Keratinocyte (primary cell): Measurements from ENCODE around the gene COL9A1. TPM values are rescaled to one million over a fixed set of nuclear protein-coding genes. Genes with fewer than 3 reads are reported as not detected.

ENCODE experiments used
- DNase-seq: peaks from one replicate; pipeline ENCODE4 v3.0.0-alpha.2; 2011; ENCODE audit warnings: low read depth, missing footprints, low spot score
- FAIRE-seq: peaks from 2 replicates; lab custom pipeline; 2011; peaks lifted over from hg19 to GRCh38; lab: Jason Lieb, UNC
- H2AFZ ChIP-seq: 2 replicates; pipeline ENCODE4 v1.6.0; 2012; ENCODE audit warnings: low read length, control low read depth, inconsistent platforms; ENCODE audit not compliant: control insufficient read depth
- H3K27ac ChIP-seq: 2 replicates; pipeline ENCODE4 v1.5.1; 2011; ENCODE audit warnings: low read length; ENCODE audit not compliant: control insufficient read depth, insufficient read depth
- H3K27me3 ChIP-seq: 3 replicates; pipeline ENCODE4 v1.6.0; 2011; ENCODE audit warnings: low read length; ENCODE audit not compliant: control insufficient read depth, insufficient read depth; ENCODE audit errors: extremely low read depth
- H3K36me3 ChIP-seq, 2 experiments: 2 replicates in 1 of 2; 3 replicates in 1 of 2; pipeline ENCODE4 v1.5.1; 2011; ENCODE audit warnings: low read length in 2 of 2, mild to moderate bottlenecking in 1 of 2; ENCODE audit not compliant: control insufficient read depth in 2 of 2, insufficient read depth in 2 of 2; ENCODE audit errors: extremely low read depth in 1 of 2
- H3K4me1 ChIP-seq: 3 replicates; pipeline ENCODE4 v1.5.1; 2011; ENCODE audit warnings: low read length; ENCODE audit not compliant: control insufficient read depth, insufficient read depth; ENCODE audit errors: extremely low read depth
- H3K4me2 ChIP-seq: 3 replicates; pipeline ENCODE4 v1.6.0; 2011; ENCODE audit warnings: low read depth, low read length; ENCODE audit not compliant: control insufficient read depth, insufficient read depth; ENCODE audit errors: extremely low read depth
- H3K4me3 ChIP-seq, 3 experiments: fragments of 200-600 bp in 1 of 3; sonication (generic) in 1 of 3; 2 replicates in 2 of 3; 3 replicates in 1 of 3; pipeline ENCODE4 v1.5.1; 2011 to 2016; ENCODE audit warnings: low read length in 3 of 3, mild to moderate bottlenecking in 3 of 3, control low read depth in 2 of 3, inconsistent platforms in 1 of 3, low read depth in 1 of 3, mixed read lengths in 1 of 3, mixed run types in 1 of 3, moderate library complexity in 1 of 3; ENCODE audit not compliant: control insufficient read depth in 2 of 3, insufficient read depth in 2 of 3; ENCODE audit errors: extremely low read depth in 1 of 3
- H3K79me2 ChIP-seq: 2 replicates; pipeline ENCODE4 v1.6.0; 2012; ENCODE audit warnings: low read length; ENCODE audit not compliant: control insufficient read depth, insufficient read depth
- H3K9ac ChIP-seq: 3 replicates; pipeline ENCODE4 v1.6.0; 2011; ENCODE audit warnings: low read length; ENCODE audit not compliant: control insufficient read depth, insufficient read depth; ENCODE audit errors: extremely low read depth
- H3K9me1 ChIP-seq: 3 replicates; pipeline ENCODE4 v1.6.0; 2011; ENCODE audit warnings: low read length; ENCODE audit not compliant: control insufficient read depth, insufficient read depth; ENCODE audit errors: extremely low read depth
- H3K9me3 ChIP-seq: 2 replicates; pipeline ENCODE4 v1.5.1; 2012; ENCODE audit warnings: low read depth, low read length; ENCODE audit not compliant: control insufficient read depth
- H4K20me1 ChIP-seq: 3 replicates; pipeline ENCODE4 v1.6.0; 2011; ENCODE audit warnings: low read length; ENCODE audit not compliant: control insufficient read depth, insufficient read depth; ENCODE audit errors: extremely low read depth
- CTCF ChIP-seq, 3 experiments: IDR thresholded peaks in 1 of 3; conservative IDR thresholded peaks in 1 of 3; optimal IDR thresholded peaks in 1 of 3; 2 replicates in 2 of 3; 3 replicates in 1 of 3; pipeline versions ENCODE3 to v1.5.1; 2011; ENCODE audit warnings: low read length in 3 of 3, mild to moderate bottlenecking in 3 of 3, moderate library complexity in 2 of 3, control low read depth in 1 of 3, inconsistent platforms in 1 of 3; ENCODE audit not compliant: insufficient read depth in 2 of 3; ENCODE audit errors: extremely low read depth in 1 of 3
- EZH2 ChIP-seq: IDR thresholded peaks from one replicate; pipeline ENCODE4 v1.6.1; 2012; ENCODE audit warnings: inconsistent platforms, mild to moderate bottlenecking, low read length, moderate library complexity
- dilution Hi-C: fragments of 300-500 bp; cut with MboI; formaldehyde crosslinking; loops from one replicate; pipeline ENCODE4 v1.7.0; 2020; ENCODE audit warnings: low sequenced_read_pairs; ENCODE audit not compliant: extremely low pct_ligation_motif_present
- polyA plus RNA-seq, 5 experiments: library from polyadenylated mRNA; depleted of rRNA in 3 of 5; stranded (reverse) in 3 of 5; stranded (forward) in 1 of 5; unstranded in 1 of 5; fragments of >200 nt; gene quantifications; 1 replicate in 1 of 5; 2 replicates in 3 of 5; 3 replicates in 1 of 5; pipeline versions ENCODE4 v1.2.1 to v1.2.3, GENCODE V29; 2011 to 2012; ENCODE audit warnings: missing spikeins in 2 of 5, low read depth in 1 of 5, low replicate concordance in 1 of 5

COL9A1 gene
- polyA plus RNA-seq, 1 donor (not counting 4 experiments of a cell fraction or from before 2014, with no cell fraction given), result not detected

- no peaks in the 10 kb centered on the region for H3K9me3 ChIP-seq
- no peaks in the 10 kb centered on the region for H3K36me3 ChIP-seq
- H3K79me2 ChIP-seq, result no peaks in the 10 kb centered on the region
- no peak overlapping the region for H3K4me2 ChIP-seq
- no peak overlapping the region for H3K9ac ChIP-seq
- no peak for FAIRE-seq
- H3K9me1 ChIP-seq, result no peaks in the 10 kb centered on the region
- dilution Hi-C loops, result no loop called here
- H3K4me1 ChIP-seq, result no peaks in the 10 kb centered on the region
- H4K20me1 ChIP-seq, result no peaks in the 10 kb centered on the region
- H3K27ac ChIP-seq, result no peak overlapping the region
- H2AFZ ChIP-seq, result no peak overlapping the region
- H3K4me3 ChIP-seq, result no peak overlapping the region
- TF ChIP-seq EZH2 (no peak), CTCF (optimal IDR thresholded peaks at IDR 0.05 in 1 of 3, IDR thresholded peaks at IDR 0.05 in 1 of 3, conservative IDR thresholded peaks at IDR 0.05 in 1 of 3; ENCODE audit: extremely low read depth in 1 of 3, insufficient read depth in 2 of 3, low read length in 3 of 3) (no peak)
- no peak for DNase-seq
- no peaks in the 10 kb centered on the region for H3K27me3 ChIP-seq
These were observed 106.4 kb downstream of the COL9A1 start for GRCh38 chr6:70196531-70196930.

GRCh38 chr6:70194421-70194820 is 108.5 kb downstream of the COL9A1 start:
- FAIRE-seq, result no peak
- Histone ChIP-seq H3K9me3 (no peaks in the 10 kb centered on the region), H3K27ac (no peak overlapping the region), H3K79me2 (no peaks in the 10 kb centered on the region), H3K36me3 (no peaks in the 10 kb centered on the region), H2AFZ (no peak overlapping the region), H3K27me3 (no peaks in the 10 kb centered on the region), H3K4me2 (no peak overlapping the region), H4K20me1 (no peaks in the 10 kb centered on the region), H3K9ac (no peak overlapping the region), H3K4me1 (no peaks in the 10 kb centered on the region), H3K9me1 (no peaks in the 10 kb centered on the region), H3K4me3 (no peak overlapping the region)
- dilution Hi-C loops, result no loop called here
- no peak for DNase-seq
- TF ChIP-seq CTCF (optimal IDR thresholded peaks at IDR 0.05 in 1 of 3, IDR thresholded peaks at IDR 0.05 in 1 of 3, conservative IDR thresholded peaks at IDR 0.05 in 1 of 3; ENCODE audit: extremely low read depth in 1 of 3, insufficient read depth in 2 of 3, low read length in 3 of 3) (no peak), EZH2 (no peak)
